Epithelial cell of proximal tubule (primary cell): ENCODE results near the gene ULK2. TPM values are rescaled to one million over a fixed set of nuclear protein-coding genes. Genes with fewer than 3 reads are reported as not detected.
"Not testable (repeated sequence)": the region's sequence is repeated elsewhere in the genome, so short reads cannot be mapped to it uniquely, and the experiment has no call there.

ENCODE experiments used
- DNase-seq: peaks from one replicate; pipeline ENCODE4 v3.0.0-alpha.2; 2011; ENCODE audit warnings: low read depth
- H3K4me3 ChIP-seq: 2 replicates; pipeline ENCODE4 v1.5.1; 2011; ENCODE audit warnings: low read depth, mild to moderate bottlenecking, low read length
- CTCF ChIP-seq: conservative IDR thresholded peaks from 2 replicates; pipeline ENCODE4 v1.5.1; 2012; ENCODE audit warnings: low read depth, mild to moderate bottlenecking, low read length
- total RNA-seq: library from RNA; depleted of rRNA; stranded (reverse); fragments of >200 nt; gene quantifications from 2 replicates; pipeline ENCODE4 v1.2.3, GENCODE V29; 2015

Gene ULK2
- total RNA-seq, 1 donor from 2014 or later = 14.1 TPM

DNA sequence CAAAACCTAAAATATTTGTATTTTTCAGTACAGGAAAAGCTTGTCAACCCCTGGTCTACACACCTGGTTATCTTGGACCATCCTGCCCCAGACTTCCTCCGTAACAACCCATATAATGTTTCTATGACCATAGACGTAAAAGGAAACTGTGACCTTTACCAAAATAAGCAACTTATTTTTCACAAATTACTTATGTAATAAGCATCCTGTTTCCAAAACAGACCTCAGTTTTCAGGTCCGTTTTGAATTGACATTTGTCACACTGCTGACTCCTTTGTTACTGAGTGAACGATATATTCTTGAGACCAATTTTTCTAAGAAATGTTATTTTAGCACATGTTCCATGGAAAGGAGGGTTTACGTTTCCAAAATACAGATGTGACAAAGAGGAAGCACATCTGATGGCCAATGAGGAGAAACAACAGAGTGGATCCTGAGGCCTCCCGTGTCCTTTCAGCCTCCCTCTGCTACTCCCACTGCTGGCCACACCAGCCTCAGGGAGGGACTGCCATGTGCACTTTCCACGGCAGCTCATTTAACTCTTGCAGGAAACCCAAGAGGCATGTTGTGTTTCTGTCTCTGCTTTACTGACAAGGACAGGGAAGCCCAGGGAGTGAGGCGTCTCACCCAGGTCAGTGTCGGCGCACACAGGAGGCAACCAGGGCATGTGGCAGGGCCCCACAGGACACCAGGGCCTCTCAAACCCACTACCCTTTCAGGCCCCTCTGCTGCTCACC is 99.5 kb downstream of the ULK2 start:
- no peak overlapping the region for H3K4me3 ChIP-seq
- no peak for TF ChIP-seq CTCF
- DNase-seq = no peak

DNA sequence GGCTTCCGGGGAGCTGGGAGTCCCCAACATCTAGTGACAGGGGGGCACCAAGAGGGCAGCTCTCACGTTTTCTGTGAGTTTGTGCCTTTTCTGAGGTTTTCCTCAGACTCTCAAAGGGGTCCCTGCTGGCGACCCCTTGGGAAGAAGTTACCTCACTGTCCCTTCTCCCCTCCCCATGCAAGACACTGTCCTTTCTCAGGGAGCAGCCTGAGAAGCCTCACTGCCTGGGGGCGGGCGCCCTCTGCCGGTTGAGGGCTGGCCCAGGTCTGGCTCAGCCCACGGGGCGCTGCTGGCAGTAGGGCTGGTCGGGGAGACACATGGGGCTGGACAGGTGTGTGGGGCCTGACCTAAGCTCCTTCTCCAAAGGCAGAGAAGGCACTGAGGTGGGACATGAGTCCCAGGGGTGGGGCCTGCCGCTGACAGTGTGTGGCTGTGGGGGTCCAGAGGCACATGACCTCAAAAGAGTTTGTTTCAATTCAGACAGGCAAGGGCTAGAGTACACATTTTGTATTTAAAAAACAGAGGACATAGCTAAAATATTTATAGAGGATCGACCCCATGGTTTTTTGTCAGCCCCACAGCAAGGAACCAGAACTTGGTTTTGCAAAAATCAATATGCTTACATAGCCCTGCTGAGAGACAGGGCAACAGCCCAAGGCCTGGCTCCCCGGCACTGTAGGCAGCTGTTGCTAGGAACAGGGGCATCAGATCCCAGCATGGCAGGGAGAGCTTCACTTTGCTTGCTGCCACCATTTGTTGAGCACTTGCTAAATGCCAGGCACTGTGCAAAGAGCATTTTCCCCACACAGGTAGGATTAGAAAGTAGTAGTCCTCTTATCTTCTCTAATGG is 101.1 kb downstream of the ULK2 start:
- DNase-seq = no peak
- peak; percentile 97 for TF ChIP-seq CTCF

DNA sequence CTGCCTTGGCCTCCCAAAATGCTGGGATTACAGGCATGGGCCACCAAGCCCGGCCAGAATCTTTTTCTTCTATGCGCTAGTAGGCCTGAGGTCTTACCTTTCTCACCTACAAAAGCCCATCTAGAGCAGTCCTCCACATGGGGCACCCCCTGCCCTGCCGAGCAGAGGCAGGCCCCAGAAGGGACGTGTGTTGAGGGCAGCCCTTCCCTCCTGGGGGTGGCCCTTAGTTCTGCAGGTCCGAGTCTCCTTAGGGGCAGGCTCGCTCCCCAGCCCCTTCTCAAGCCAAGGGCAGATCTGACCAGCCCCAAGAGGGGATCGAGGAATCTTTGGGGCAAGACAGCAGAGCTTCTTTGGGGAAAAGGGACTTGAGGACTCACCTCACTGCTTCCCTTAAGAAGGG is 101.7 kb downstream of the ULK2 start:
- no peak for DNase-seq

More for the DNA sequence above, 101.1 kb downstream of the ULK2 start:
- no peak overlapping the region for H3K4me3 ChIP-seq

GRCh38 chr17:19763991-19764390 is 103.7 kb downstream of the ULK2 start:
- DNase-seq, H3K4me3 ChIP-seq: not testable (repeated sequence)

More for the DNA sequence above, 101.7 kb downstream of the ULK2 start:
- H3K4me3 ChIP-seq = no peak overlapping the region
- TF ChIP-seq CTCF = no peak

- H3K4me3 ChIP-seq = no peak overlapping the region
- DNase-seq = no peak
- TF ChIP-seq CTCF = no peak
Measured at GRCh38 chr17:19763416-19763815, 104.3 kb downstream of the ULK2 start.

- TF ChIP-seq CTCF = peak; percentile 78
- no peak for DNase-seq
Measured at GRCh38 chr17:19762515-19762961, 105.2 kb downstream of the ULK2 start.

DNA sequence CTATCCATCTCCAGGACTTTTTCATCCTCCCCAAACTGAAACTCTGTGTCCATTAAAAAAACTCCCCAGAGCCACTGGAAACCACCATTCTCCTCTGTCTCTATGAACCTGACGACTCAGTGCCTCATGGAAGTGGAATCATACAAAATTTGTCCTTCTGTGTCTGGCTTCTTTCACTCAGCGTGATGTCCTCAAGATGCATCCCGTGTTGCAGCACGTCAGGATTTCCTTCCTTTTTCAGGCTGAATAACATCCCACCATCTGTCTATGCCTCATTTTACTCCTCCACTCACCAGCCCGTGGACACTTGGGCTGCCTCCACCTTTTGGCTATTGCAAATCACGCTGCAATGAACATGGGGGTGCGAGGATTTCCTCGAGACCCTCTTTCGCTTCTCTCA is 107.0 kb downstream of the ULK2 start:
- H3K4me3 ChIP-seq = no peak overlapping the region
- TF ChIP-seq CTCF = no peak
- no peak for DNase-seq

More at GRCh38 chr17:19762515-19762961, 105.2 kb downstream of the ULK2 start:
- H3K4me3 ChIP-seq = no peak overlapping the region
